NK-92 (cell line): ENCODE measurements around the gene RNU6-1.

Experiments used
- DNase-seq: peaks from one replicate; lab custom pipeline; 2025; ENCODE audit not compliant: unreplicated experiment; lab: John Stamatoyannopoulos, UW

Gene RNU6-1

GRCh38 chr15:67859331-67859946, 19.6 kb upstream of the RNU6-1 start:
- no peak for DNase-seq

- no peak for DNase-seq
Observed at GRCh38 chr15:67857220-67857619, 17.4 kb upstream of the RNU6-1 start.

- no peak for DNase-seq
Observed at GRCh38 chr15:67855842-67856241, 16.0 kb upstream of the RNU6-1 start.

- DNase-seq, result no peak
Observed at GRCh38 chr15:67854358-67854757, 14.5 kb upstream of the RNU6-1 start.

- no peak for DNase-seq
Observed at GRCh38 chr15:67853454-67853853, 13.6 kb upstream of the RNU6-1 start.

GRCh38 chr15:67852418-67852817, 12.6 kb upstream of the RNU6-1 start:
- DNase-seq, result no peak

GRCh38 chr15:67850994-67851571, 11.2 kb upstream of the RNU6-1 start:
- DNase-seq, result no peak

GRCh38 chr15:67850336-67850735, 10.5 kb upstream of the RNU6-1 start:
- DNase-seq, result no peak

GRCh38 chr15:67849538-67849937, 9.7 kb upstream of the RNU6-1 start:
- DNase-seq, result no peak

- no peak for DNase-seq
Observed at GRCh38 chr15:67845974-67846373, 6.1 kb upstream of the RNU6-1 start.

- DNase-seq, result no peak
Observed at GRCh38 chr15:67843571-67844387, 3.9 kb upstream of the RNU6-1 start.

- DNase-seq, result no peak
Observed at GRCh38 chr15:67843092-67843501, 3.3 kb upstream of the RNU6-1 start.

- DNase-seq, result no peak
Observed at GRCh38 chr15:67841513-67841762, 1.6 kb upstream of the RNU6-1 start.

- DNase-seq, result no peak
Observed at GRCh38 chr15:67840749-67841512, 1.1 kb upstream of the RNU6-1 start.

- DNase-seq, result no peak
Observed at GRCh38 chr15:67839499-67839928, 331 bp downstream of the RNU6-1 start.

- no peak for DNase-seq
Observed at GRCh38 chr15:67838789-67839332, 984 bp downstream of the RNU6-1 start.

- DNase-seq, result no peak
Observed at GRCh38 chr15:67836955-67837354, 2.9 kb downstream of the RNU6-1 start.

GRCh38 chr15:67836477-67836876, 3.4 kb downstream of the RNU6-1 start:
- DNase-seq, result no peak

GRCh38 chr15:67836134-67836455, 3.8 kb downstream of the RNU6-1 start:
- DNase-seq, result no peak

- DNase-seq, result no peak
Observed at GRCh38 chr15:67835297-67836133, 4.3 kb downstream of the RNU6-1 start.
